GM20000 (cell line): Measurements from ENCODE around the gene RHD.

Experiments
- DNase-seq: peaks from one replicate; pipeline ENCODE4 v3.0.0; 2012; ENCODE audit warnings: low spot score
- CTCF ChIP-seq: IDR thresholded peaks from 2 replicates; pipeline ENCODE4 v1.5.1; 2012; ENCODE audit warnings: mild to moderate bottlenecking, control low read depth; ENCODE audit errors: extremely low read depth, missing control alignments

Gene RHD

GRCh38 chr1:25239681-25240541 is 32.4 kb upstream of the RHD start:
- DNase-seq = peak; percentile 86
- TF ChIP-seq CTCF = peak; percentile 41

GRCh38 chr1:25243907-25244306 is 28.4 kb upstream of the RHD start:
- DNase-seq = no peak
- TF ChIP-seq CTCF = no peak

- no peak for TF ChIP-seq CTCF
- DNase-seq = no peak
Observed at GRCh38 chr1:25245393-25245792, 26.9 kb upstream of the RHD start.

GRCh38 chr1:25245809-25246599 is 26.3 kb upstream of the RHD start:
- DNase-seq = no peak
- no peak for TF ChIP-seq CTCF

GRCh38 chr1:25246600-25247023 is 25.7 kb upstream of the RHD start:
- TF ChIP-seq CTCF = no peak
- no peak for DNase-seq

- DNase-seq = peak; percentile 100
- TF ChIP-seq CTCF = no peak
Observed at GRCh38 chr1:25247024-25247828, 25.1 kb upstream of the RHD start, which contains the start of gene RSRP1. Gene RSRP1, minus strand, starts transcription at chr1:25247454. Its CDS starts 491 bp downstream, at chr1:25246963.
